Measurements from ENCODE around the gene ACSS1.

GRCh38 chr20:25018841-25019240, 39.1 kb downstream of the ACSS1 start:
- TF ChIP-seq CTCF (IDR thresholded peaks at IDR 0.05; ENCODE audit: low read depth, low read length) (no peak), MAX (IDR thresholded peaks at IDR 0.05; ENCODE audit: low read depth, low read length) (no peak), POLR2A (IDR thresholded peaks at IDR 0.05; ENCODE audit: extremely low read depth, insufficient read length) (no peak)
